Naive thymus-derived CD4-positive, alpha-beta T cell (primary cell): Measurements from ENCODE around the gene CHI3L1. TPM values are rescaled to one million over a fixed set of nuclear protein-coding genes. Genes with fewer than 3 reads are reported as not detected.

Experiments
- ATAC-seq: fragments of 150-1000 bp; cut with Tn5 transposase; 2 replicates; pipeline ENCODE4 v1.10.0; 2021; ENCODE audit warnings: mild to moderate bottlenecking, moderate library complexity
- CTCF ChIA-PET: fragments of 350-600 bp; sonication (Branson Sonifier 250); formaldehyde crosslinking; loops from one replicate; lab custom pipeline; 2021; ENCODE audit warnings: antibody characterized with exemption; lab: Charles Lee
- POLR2A ChIA-PET: fragments of 350-600 bp; sonication (Branson Sonifier 250); formaldehyde crosslinking; loops from one replicate; lab custom pipeline; 2021; ENCODE audit warnings: antibody characterized with exemption, inconsistent platforms; lab: Charles Lee
- DNase-seq, 9 donors: peaks; one replicate each; pipeline versions ENCODE4 v3.0.0 to v3.0.0-alpha.2; 2020 to 2022; ENCODE audit warnings: mixed read lengths in 1 of 9
- H3K27ac ChIP-seq: one replicate; pipeline ENCODE4 v1.7.0; 2013; ENCODE audit warnings: mild to moderate bottlenecking, low read depth, low read length, moderate library complexity
- H3K27me3 ChIP-seq, 2 donors: one replicate each; pipeline ENCODE4 v1.7.0; 2013; ENCODE audit warnings: low read length in 2 of 2, mild to moderate bottlenecking in 2 of 2, moderate library complexity in 2 of 2; ENCODE audit not compliant: control insufficient read depth in 2 of 2, insufficient read depth in 2 of 2
- H3K36me3 ChIP-seq, 3 experiments: 1 replicate in 2 of 3; 2 replicates in 1 of 3; pipeline ENCODE4 v1.7.0; 2013; ENCODE audit warnings: low read length in 3 of 3, mild to moderate bottlenecking in 3 of 3, moderate library complexity in 1 of 3; ENCODE audit not compliant: insufficient read depth in 3 of 3, control insufficient read depth in 2 of 3
- H3K4me1 ChIP-seq, 2 donors: one replicate each; pipeline ENCODE4 v1.7.0; 2013; ENCODE audit warnings: low read length in 2 of 2, mild to moderate bottlenecking in 2 of 2, moderate library complexity in 1 of 2; ENCODE audit not compliant: control insufficient read depth in 2 of 2, insufficient read depth in 2 of 2
- H3K4me3 ChIP-seq: 2 replicates; pipeline ENCODE4 v1.7.0; 2013; ENCODE audit warnings: mild to moderate bottlenecking, low read length
- H3K9me3 ChIP-seq, 3 experiments: 1 replicate in 2 of 3; 2 replicates in 1 of 3; pipeline ENCODE4 v1.7.0; 2013; ENCODE audit warnings: low read length in 3 of 3; ENCODE audit not compliant: control insufficient read depth in 2 of 3
- H3K27ac Mint-ChIP-seq, 9 donors: one replicate each; pipeline ENCODE4 v1.8.0; 2020 to 2022; ENCODE audit warnings: mixed read lengths in 9 of 9, mild to moderate bottlenecking in 8 of 9, moderate library complexity in 5 of 9, inconsistent platforms in 2 of 9
- H3K27me3 Mint-ChIP-seq, 5 donors: one replicate each; pipeline ENCODE4 v1.8.0; 2021 to 2022; ENCODE audit warnings: mixed read lengths in 5 of 5, mild to moderate bottlenecking in 1 of 5
- H3K36me3 Mint-ChIP-seq, 5 donors: one replicate each; pipeline ENCODE4 v1.8.0; 2020 to 2022; ENCODE audit warnings: mixed read lengths in 5 of 5, mild to moderate bottlenecking in 3 of 5, inconsistent platforms in 1 of 5
- H3K4me1 Mint-ChIP-seq, 7 donors: one replicate each; pipeline ENCODE4 v1.8.0; 2020 to 2022; ENCODE audit warnings: mixed read lengths in 7 of 7, mild to moderate bottlenecking in 3 of 7, inconsistent platforms in 1 of 7
- H3K4me3 Mint-ChIP-seq, 10 donors: one replicate each; pipeline ENCODE4 v1.8.0; 2020 to 2022; ENCODE audit warnings: mild to moderate bottlenecking in 10 of 10, mixed read lengths in 10 of 10, moderate library complexity in 6 of 10, inconsistent platforms in 2 of 10
- H3K9me3 Mint-ChIP-seq, 11 donors: one replicate each; pipeline ENCODE4 v1.8.0; 2020 to 2022; ENCODE audit warnings: mixed read lengths in 11 of 11, mild to moderate bottlenecking in 4 of 11, inconsistent platforms in 1 of 11, moderate library complexity in 1 of 11
- intact Hi-C, 2 donors: fragments of 100-400 bp; cut with micrococcal nuclease; formaldehyde crosslinking; loops; one replicate each; pipeline ENCODE4 v1.15.1; 2023
- polyA plus RNA-seq, 2 donors: library from polyadenylated mRNA; unstranded; fragments of 300-500 nt; fragmentation: Illumina TruSeq; gene quantifications; one replicate each; pipeline ENCODE4 v1.2.3, GENCODE V29; 2021
- total RNA-seq, 6 experiments: library from RNA in 5 of 6; stranded (reverse) in 5 of 6; gene quantifications; 1 replicate in 5 of 6; 2 replicates in 1 of 6; pipeline ENCODE4 v1.2.3 and lab custom pipeline; 2021 to 2026

The CHI3L1 gene
- total and polyA plus RNA-seq, 7 experiments from 2014 or later = 0.32 to 1.3 TPM; not detected in 5

- POLR2A ChIA-PET = no interaction called here
- Histone ChIP-seq H3K27ac (no peak overlapping the region), H3K36me3 (no peaks in the 10 kb centered on the region), H3K4me1 (no peaks in the 10 kb centered on the region), H3K27me3 (no peaks in the 10 kb centered on the region), H3K4me3 (no peak overlapping the region), H3K9me3 (no peaks in the 10 kb centered on the region)
- peaks cover 0 to 4% (median 0%) of the 10 kb centered on the region in 7 donors for H3K4me1 Mint-ChIP-seq
- H3K27me3 Mint-ChIP-seq = peaks cover 0 to 17% (median 4%) of the 10 kb centered on the region in 5 donors
- no peak overlapping the region for H3K27ac Mint-ChIP-seq
- CTCF ChIA-PET = no interaction called here
- ATAC-seq (no peak), DNase-seq (no peak)
- H3K4me3 Mint-ChIP-seq = no peak overlapping the region
- no peaks in the 10 kb centered on the region for H3K9me3 Mint-ChIP-seq
- H3K36me3 Mint-ChIP-seq = no peaks in the 10 kb centered on the region
- intact Hi-C loops = no loop called here
Measured at GRCh38 chr1:203168256-203168786, 18.2 kb downstream of the CHI3L1 start.

- CTCF ChIA-PET = no interaction called here
Measured at GRCh38 chr1:203167913-203168200, 18.6 kb downstream of the CHI3L1 start.

GRCh38 chr1:203167026-203167912, 19.2 kb downstream of the CHI3L1 start:
- no peak overlapping the region for H3K4me3 ChIP-seq
- Mint-ChIP-seq H3K27me3 (peaks cover 0 to 28% (median 10%) of the 10 kb centered on the region in 5 donors), H3K4me3 (no peak overlapping the region), H3K9me3 (peaks cover 0 to 1% (median 0%) of the 10 kb centered on the region in 11 donors), H3K36me3 (no peaks in the 10 kb centered on the region), H3K4me1 (peaks cover 0 to 4% (median 0%) of the 10 kb centered on the region in 7 donors), H3K27ac (no peak overlapping the region)
- no peaks in the 10 kb centered on the region for H3K36me3 ChIP-seq
- ChIA-PET POLR2A (no interaction called here), CTCF (interaction anchor here (1.0 kb wide), 1 partner anchor 14 kb away, joined by 3 read pairs; no protein-coding TSS in a partner anchor)
- DNase-seq (no peak), ATAC-seq (no peak)
- H3K27ac ChIP-seq = no peak overlapping the region
- H3K4me1 ChIP-seq = no peaks in the 10 kb centered on the region
- H3K9me3 ChIP-seq = no peaks in the 10 kb centered on the region
- intact Hi-C loops = no loop called here
- H3K27me3 ChIP-seq = no peaks in the 10 kb centered on the region

More at GRCh38 chr1:203167913-203168200, 18.6 kb downstream of the CHI3L1 start:
- POLR2A ChIA-PET = no interaction called here
- H3K36me3 ChIP-seq = no peaks in the 10 kb centered on the region
- DNase-seq (no peak), ATAC-seq (no peak)
- H3K4me3 Mint-ChIP-seq = no peak overlapping the region
- no peaks in the 10 kb centered on the region for H3K9me3 Mint-ChIP-seq
- peaks cover 0 to 4% (median 0%) of the 10 kb centered on the region in 7 donors for H3K4me1 Mint-ChIP-seq
- H3K27ac Mint-ChIP-seq = no peak overlapping the region
- no peaks in the 10 kb centered on the region for H3K4me1 ChIP-seq
- peaks cover 0 to 22% (median 9%) of the 10 kb centered on the region in 5 donors for H3K27me3 Mint-ChIP-seq
- no peak overlapping the region for H3K27ac ChIP-seq
- H3K36me3 Mint-ChIP-seq = no peaks in the 10 kb centered on the region
- H3K27me3 ChIP-seq = no peaks in the 10 kb centered on the region
- no peaks in the 10 kb centered on the region for H3K9me3 ChIP-seq
- H3K4me3 ChIP-seq = no peak overlapping the region
- intact Hi-C loops = no loop called here

GRCh38 chr1:203166192-203166940, 20.1 kb downstream of the CHI3L1 start:
- Histone ChIP-seq H3K27ac (no peak overlapping the region), H3K36me3 (no peaks in the 10 kb centered on the region), H3K4me3 (no peak overlapping the region), H3K9me3 (no peaks in the 10 kb centered on the region), H3K27me3 (no peaks in the 10 kb centered on the region), H3K4me1 (no peaks in the 10 kb centered on the region)
- peaks cover 0 to 4% (median 0%) of the 10 kb centered on the region in 7 donors for H3K4me1 Mint-ChIP-seq
- ATAC-seq (no peak), DNase-seq (no peak)
- H3K27me3 Mint-ChIP-seq = peaks cover 0 to 32% (median 10%) of the 10 kb centered on the region in 5 donors
- H3K27ac Mint-ChIP-seq = no peak overlapping the region
- ChIA-PET CTCF (interaction anchor here (1.0 kb wide), 1 partner anchor 13 kb away, joined by 3 read pairs; no protein-coding TSS in a partner anchor), POLR2A (no interaction called here)
- H3K4me3 Mint-ChIP-seq = no peak overlapping the region
- peaks cover 0 to 1% (median 0%) of the 10 kb centered on the region in 11 donors for H3K9me3 Mint-ChIP-seq
- H3K36me3 Mint-ChIP-seq = no peaks in the 10 kb centered on the region
- intact Hi-C loops = no loop called here

- intact Hi-C loops = no loop called here
- no peaks in the 10 kb centered on the region for H3K36me3 Mint-ChIP-seq
- H3K27ac Mint-ChIP-seq = no peak overlapping the region
- no peaks in the 10 kb centered on the region for H3K4me1 ChIP-seq
- H3K4me3 ChIP-seq = no peak overlapping the region
- ChIA-PET CTCF (no interaction called here), POLR2A (no interaction called here)
- H3K27me3 ChIP-seq = no peaks in the 10 kb centered on the region
- DNase-seq (no peak), ATAC-seq (no peak)
- peaks cover 0 to 32% (median 10%) of the 10 kb centered on the region in 5 donors for H3K27me3 Mint-ChIP-seq
- no peak overlapping the region for H3K4me3 Mint-ChIP-seq
- H3K36me3 ChIP-seq = no peaks in the 10 kb centered on the region
- no peak overlapping the region for H3K27ac ChIP-seq
- no peaks in the 10 kb centered on the region for H3K9me3 ChIP-seq
- peaks cover 0 to 1% (median 0%) of the 10 kb centered on the region in 11 donors for H3K9me3 Mint-ChIP-seq
- H3K4me1 Mint-ChIP-seq = peaks cover 0 to 4% (median 0%) of the 10 kb centered on the region in 7 donors
Measured at GRCh38 chr1:203165800-203166161, 20.7 kb downstream of the CHI3L1 start.

- Histone ChIP-seq H3K4me3 (no peak overlapping the region), H3K27ac (no peak overlapping the region), H3K36me3 (no peaks in the 10 kb centered on the region), H3K27me3 (no peaks in the 10 kb centered on the region), H3K4me1 (no peaks in the 10 kb centered on the region), H3K9me3 (no peaks in the 10 kb centered on the region)
- DNase-seq (no peak), ATAC-seq (no peak)
- no peak overlapping the region for H3K27ac Mint-ChIP-seq
- peaks cover 0 to 32% (median 10%) of the 10 kb centered on the region in 5 donors for H3K27me3 Mint-ChIP-seq
- CTCF ChIA-PET = no interaction called here
- no peak overlapping the region for H3K4me3 Mint-ChIP-seq
- peaks cover 0 to 1% (median 0%) of the 10 kb centered on the region in 11 donors for H3K9me3 Mint-ChIP-seq
- H3K36me3 Mint-ChIP-seq = no peaks in the 10 kb centered on the region
- POLR2A ChIA-PET = no interaction called here
- H3K4me1 Mint-ChIP-seq = peaks cover 0 to 4% (median 0%) of the 10 kb centered on the region in 7 donors
- intact Hi-C loops = no loop called here
Measured at GRCh38 chr1:203165101-203165799, 21.3 kb downstream of the CHI3L1 start.
